Esophagus muscularis mucosa (tissue), 4 donors: ENCODE data around the gene HOXB5. TPM values are rescaled to one million over a fixed set of nuclear protein-coding genes. Genes with fewer than 3 reads are reported as not detected.
A peak's percentile ranks its signal among the peaks of the same experiment; 100 is the strongest.

Experiments used
- DNase-seq: peaks from one replicate; pipeline ENCODE4 v3.0.0-alpha.2; 2017; ENCODE audit errors: extremely low spot score
- H3K27ac ChIP-seq, 4 donors: fragments of 200-600 bp; sonication (generic); replicated peaks in 1 of 4; 1 replicate in 3 of 4; 2 replicates in 1 of 4; pipeline ENCODE4 v1.5.1; 2016 to 2019; ENCODE audit warnings: mild to moderate bottlenecking in 1 of 4
- H3K27me3 ChIP-seq, 4 donors: fragments of 200-600 bp; sonication (generic); one replicate each; pipeline versions ENCODE4 v1.5.1 to v1.6.0; 2016 to 2019
- H3K36me3 ChIP-seq, 4 donors: fragments of 200-600 bp; sonication (generic); one replicate each; pipeline ENCODE4 v1.5.1; 2016 to 2019
- H3K4me1 ChIP-seq, 4 donors: fragments of 200-600 bp; sonication (generic); one replicate each; pipeline ENCODE4 v1.5.1; 2016 to 2019
- H3K4me3 ChIP-seq, 4 donors: fragments of 200-600 bp; sonication (generic); 1 replicate in 2 of 4; 2 replicates in 2 of 4; pipeline ENCODE4 v1.5.1; 2016 to 2019; ENCODE audit warnings: mild to moderate bottlenecking in 4 of 4, moderate library complexity in 1 of 4
- H3K9me3 ChIP-seq, 4 donors: fragments of 200-600 bp; sonication (generic); 1 replicate in 3 of 4; 2 replicates in 1 of 4; pipeline ENCODE4 v1.5.1; 2016 to 2019
- EP300 ChIP-seq: sonication (generic); formaldehyde crosslinking; IDR thresholded peaks from one replicate; pipeline ENCODE4 v1.6.1; 2017; ENCODE audit warnings: antibody characterized with exemption
- POLR2A ChIP-seq: fragments of 450-650 bp; IDR thresholded peaks from one replicate; pipeline ENCODE4 v1.6.1; 2017; ENCODE audit warnings: antibody characterized with exemption, moderate library complexity, mild to moderate bottlenecking, low read depth
- POLR2AphosphoS5 ChIP-seq, 2 donors: sonication (generic); formaldehyde crosslinking; IDR thresholded peaks; one replicate each; pipeline ENCODE4 v1.6.1; 2017; ENCODE audit warnings: antibody characterized with exemption in 2 of 2
- WGBS: methylation state at CpG from one replicate; pipeline ENCODE4 v1.1.5; 2018; 5-methylcytosine and 5-hydroxymethylcytosine counted together
- intact Hi-C: fragments of 100-400 bp; cut with DNase I; formaldehyde crosslinking; loops from one replicate; pipeline ENCODE4 v1.15.1; 2023
- total RNA-seq, 4 donors: library from RNA; depleted of rRNA; stranded (reverse); fragments of >200 nt; gene quantifications; one replicate each; pipeline versions ENCODE4 v1.1.0 to v1.2.1, GENCODE V29; 2016
- TF ChIP-seq, protein P1 (sequence below), 3 experiments: fragments of 200-600 bp in 2 of 3; fragments of 450-650 bp in 1 of 3; sonication (generic) in 2 of 3; IDR thresholded peaks; one replicate each; pipeline ENCODE4 v1.5.1; 2017 to 2019; ENCODE audit warnings: antibody characterized with exemption in 3 of 3, mild to moderate bottlenecking in 2 of 3, moderate library complexity in 1 of 3

HOXB5 gene
- total RNA-seq, 4 donors from 2014 or later: 0.17 to 0.83 (median 0.36) TPM

DNA sequence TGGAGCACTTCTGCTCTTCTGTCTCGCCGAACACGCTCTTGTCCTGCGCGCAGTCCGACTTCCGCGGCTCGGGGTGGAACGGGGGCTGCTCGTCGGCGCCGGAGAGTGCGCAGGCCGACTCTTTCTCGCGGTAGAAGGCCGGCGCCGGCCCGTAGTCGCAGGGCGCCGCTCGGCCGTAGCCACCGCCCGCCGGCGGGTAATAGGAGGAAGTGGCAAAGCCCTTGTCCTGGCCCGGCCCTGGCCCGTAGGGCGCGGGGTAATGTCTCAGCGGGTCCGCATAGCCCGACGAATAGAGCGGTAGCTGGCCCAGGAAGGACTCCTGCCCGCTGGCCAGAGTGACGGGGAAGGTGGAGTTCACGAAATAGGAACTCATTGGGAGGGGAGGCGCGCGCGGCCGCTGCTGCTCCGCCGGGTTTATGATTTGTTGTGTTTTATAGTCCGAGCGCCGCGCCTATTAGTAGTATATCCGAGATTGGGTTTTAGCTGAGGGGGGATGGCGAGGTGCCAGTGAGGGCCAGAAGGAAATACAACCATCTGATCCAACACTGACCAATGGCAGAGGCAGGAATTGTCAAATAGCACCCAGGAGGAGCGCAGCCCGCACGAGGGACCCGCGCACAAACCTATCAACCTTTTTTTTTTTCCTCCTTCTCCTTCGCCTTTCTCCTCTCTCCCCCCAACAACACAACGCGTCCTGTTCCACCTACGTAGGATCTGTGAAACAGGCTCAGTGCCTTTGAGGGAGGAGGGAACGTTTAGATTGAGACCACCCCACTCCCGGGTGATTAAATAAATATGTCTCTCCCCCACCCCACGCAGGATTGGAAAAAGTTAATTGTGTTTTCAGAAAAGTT is 4.4 kb upstream of the HOXB5 start:
- H3K27me3 ChIP-seq: peaks cover 14 to 97% (median 66%) of the 10 kb centered on the region in 4 donors
- no peaks in the 10 kb centered on the region for H3K9me3 ChIP-seq
- 4% methylated on average over 28 of the region's 68 CpGs for WGBS
- H3K36me3 ChIP-seq: no peaks in the 10 kb centered on the region
- peak overlapping the region in 3 of 4 donors; percentile 51 to 66 (median 63) for H3K27ac ChIP-seq
- intact Hi-C loops: no loop called here
- DNase-seq: no peak
- H3K4me3 ChIP-seq: peak overlapping the region; percentile 56 to 60 (median 57)
- TF ChIP-seq EP300 (no peak), POLR2AphosphoS5 (IDR thresholded peaks at IDR 0.05) (peak; percentile 31 to 38)
- peaks cover 34 to 60% (median 54%) of the 10 kb centered on the region in 4 donors for H3K4me1 ChIP-seq

DNA sequence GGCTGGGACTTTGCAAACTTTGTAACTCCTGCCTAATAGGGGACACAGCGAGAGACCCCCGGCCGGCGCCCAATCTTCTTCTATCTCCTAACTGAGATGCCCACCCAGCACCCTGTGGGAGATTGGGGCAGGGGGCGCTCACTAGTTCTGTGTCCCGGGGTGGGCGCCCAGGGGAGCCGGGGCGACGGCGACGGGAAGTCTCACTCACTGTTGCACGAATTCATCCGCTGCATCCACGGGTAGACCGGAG is 3.9 kb upstream of the HOXB5 start:
- peak overlapping the region in 3 of 4 donors; percentile 51 to 66 (median 63) for H3K27ac ChIP-seq
- H3K9me3 ChIP-seq: no peaks in the 10 kb centered on the region
- intact Hi-C loops: no loop called here
- peaks cover 14 to 97% (median 62%) of the 10 kb centered on the region in 4 donors for H3K27me3 ChIP-seq
- no peak for DNase-seq
- peaks cover 36 to 60% (median 54%) of the 10 kb centered on the region in 4 donors for H3K4me1 ChIP-seq
- WGBS: 3% methylated on average over 8 of the region's 16 CpGs
- no peak for TF ChIP-seq EP300
- TF ChIP-seq POLR2AphosphoS5 (IDR thresholded peaks at IDR 0.05): no peak
- TF ChIP-seq, protein P1, sequence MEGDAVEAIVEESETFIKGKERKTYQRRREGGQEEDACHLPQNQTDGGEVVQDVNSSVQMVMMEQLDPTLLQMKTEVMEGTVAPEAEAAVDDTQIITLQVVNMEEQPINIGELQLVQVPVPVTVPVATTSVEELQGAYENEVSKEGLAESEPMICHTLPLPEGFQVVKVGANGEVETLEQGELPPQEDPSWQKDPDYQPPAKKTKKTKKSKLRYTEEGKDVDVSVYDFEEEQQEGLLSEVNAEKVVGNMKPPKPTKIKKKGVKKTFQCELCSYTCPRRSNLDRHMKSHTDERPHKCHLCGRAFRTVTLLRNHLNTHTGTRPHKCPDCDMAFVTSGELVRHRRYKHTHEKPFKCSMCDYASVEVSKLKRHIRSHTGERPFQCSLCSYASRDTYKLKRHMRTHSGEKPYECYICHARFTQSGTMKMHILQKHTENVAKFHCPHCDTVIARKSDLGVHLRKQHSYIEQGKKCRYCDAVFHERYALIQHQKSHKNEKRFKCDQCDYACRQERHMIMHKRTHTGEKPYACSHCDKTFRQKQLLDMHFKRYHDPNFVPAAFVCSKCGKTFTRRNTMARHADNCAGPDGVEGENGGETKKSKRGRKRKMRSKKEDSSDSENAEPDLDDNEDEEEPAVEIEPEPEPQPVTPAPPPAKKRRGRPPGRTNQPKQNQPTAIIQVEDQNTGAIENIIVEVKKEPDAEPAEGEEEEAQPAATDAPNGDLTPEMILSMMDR (IDR thresholded peaks at IDR 0.05): no peak
- no peak for TF ChIP-seq POLR2A
- peak overlapping the region; percentile 56 to 60 (median 57) for H3K4me3 ChIP-seq
- no peaks in the 10 kb centered on the region for H3K36me3 ChIP-seq

DNA sequence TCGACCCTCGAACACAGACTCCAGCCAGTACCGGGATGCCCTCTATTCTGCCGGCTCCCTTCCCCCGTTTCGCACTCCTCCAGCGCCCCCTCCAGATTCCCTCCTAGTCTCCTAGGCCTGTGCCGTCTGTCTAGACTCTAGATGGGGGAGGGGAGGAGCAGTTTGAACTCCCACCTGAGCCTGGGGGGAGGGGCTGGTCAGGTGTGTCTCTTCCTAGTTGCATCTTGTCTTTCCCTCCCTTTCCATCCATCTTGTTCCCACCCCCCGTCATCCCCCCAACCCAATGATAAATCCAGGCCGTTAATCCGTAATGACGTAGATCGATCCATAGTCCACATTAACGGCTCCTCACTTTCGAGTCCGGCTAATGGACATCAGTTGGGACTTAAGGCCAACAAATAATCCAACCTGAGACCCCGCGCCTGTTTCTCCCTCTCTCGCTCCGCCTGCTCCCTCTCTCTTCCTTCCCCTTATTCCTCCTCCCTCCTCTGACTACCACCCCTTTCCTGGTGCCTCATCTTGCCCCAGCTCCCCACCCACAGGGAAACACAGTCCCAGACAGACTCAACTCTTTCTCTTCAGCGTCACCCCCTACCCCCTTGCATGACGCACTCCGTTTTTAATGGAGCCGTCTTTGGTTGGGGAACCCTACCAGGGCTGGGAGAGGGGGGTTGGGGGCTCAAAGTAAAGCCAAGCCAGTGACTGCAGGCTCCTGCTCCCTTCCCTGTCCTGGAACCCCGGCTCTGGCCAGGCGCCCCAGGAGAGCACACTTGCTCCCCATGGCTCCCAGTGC is 3.4 kb upstream of the HOXB5 start:
- intact Hi-C loops: no loop called here
- no peak for TF ChIP-seq POLR2A
- TF ChIP-seq, protein P1 (IDR thresholded peaks at IDR 0.05): no peak
- TF ChIP-seq POLR2AphosphoS5 (IDR thresholded peaks at IDR 0.05): no peak
- no peak for TF ChIP-seq EP300
- H3K4me3 ChIP-seq: peak overlapping the region; percentile 56 to 60 (median 57)
- H3K4me1 ChIP-seq: peaks cover 33 to 60% (median 53%) of the 10 kb centered on the region in 4 donors
- H3K27ac ChIP-seq: peak overlapping the region in 3 of 4 donors; percentile 51 to 66 (median 63)
- DNase-seq: no peak
- H3K9me3 ChIP-seq: no peaks in the 10 kb centered on the region
- 18% methylated on average over 26 of the region's 26 CpGs for WGBS
- no peaks in the 10 kb centered on the region for H3K36me3 ChIP-seq
- H3K27me3 ChIP-seq: peaks cover 11 to 97% (median 57%) of the 10 kb centered on the region in 4 donors

DNA sequence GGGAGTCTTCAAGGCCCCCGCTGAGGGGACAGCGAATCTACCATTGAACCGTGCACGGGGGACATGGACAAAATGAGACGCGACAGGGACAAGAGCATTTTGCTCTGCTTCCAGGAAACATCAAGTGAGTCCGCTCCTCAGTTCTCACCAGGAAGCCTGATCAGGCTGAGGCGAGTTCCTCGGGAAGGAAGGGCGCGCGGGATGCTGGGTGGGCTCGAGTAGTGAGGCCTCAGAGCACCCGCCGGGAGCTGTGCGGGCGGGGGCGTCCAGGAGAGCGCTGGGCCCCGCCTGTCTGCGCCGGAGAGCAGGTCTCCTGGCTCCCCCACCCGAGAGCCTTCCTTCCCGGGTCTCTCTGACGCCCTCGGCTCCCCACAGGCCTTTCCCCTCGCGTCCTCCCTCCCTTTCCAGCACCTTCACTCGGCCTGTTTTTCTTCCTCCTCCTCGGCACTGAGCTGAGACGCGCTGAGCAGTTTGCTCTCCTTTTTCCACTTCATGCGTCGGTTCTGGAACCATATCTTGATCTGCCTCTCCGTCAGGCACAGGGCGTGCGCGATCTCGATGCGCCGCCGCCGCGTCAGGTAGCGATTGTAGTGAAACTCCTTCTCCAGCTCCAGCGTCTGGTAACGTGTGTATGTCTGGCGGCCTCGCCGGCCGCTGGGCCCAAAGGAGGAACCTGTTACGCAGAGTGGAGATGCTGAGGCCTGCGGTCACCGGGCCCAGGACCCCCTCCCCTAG is 2.6 kb upstream of the HOXB5 start:
- peaks cover 33 to 61% (median 56%) of the 10 kb centered on the region in 4 donors for H3K4me1 ChIP-seq
- 37% methylated on average over 42 of the region's 54 CpGs for WGBS
- H3K27ac ChIP-seq: no peak overlapping the region
- peaks cover 6 to 95% (median 49%) of the 10 kb centered on the region in 4 donors for H3K27me3 ChIP-seq
- TF ChIP-seq POLR2A: no peak
- TF ChIP-seq, protein P1 (IDR thresholded peaks at IDR 0.05): no peak
- no peak for TF ChIP-seq EP300
- no peak for TF ChIP-seq POLR2AphosphoS5 (IDR thresholded peaks at IDR 0.05)
- no peaks in the 10 kb centered on the region for H3K36me3 ChIP-seq
- H3K4me3 ChIP-seq: peak overlapping the region; percentile 56 to 60 (median 57)
- intact Hi-C loops: loop anchor here (2.0 kb wide), 1 partner anchor 103 kb away; no protein-coding TSS in a partner anchor
- H3K9me3 ChIP-seq: no peaks in the 10 kb centered on the region
- no peak for DNase-seq
